ENCODE measurements around the gene CTU2.
A peak's percentile ranks its signal among the peaks of the same experiment; 100 is the strongest.

The CTU2 gene

GRCh38 chr16:88684569-88685155 lies 21.6 kb upstream of the CTU2 start:
- TF ChIP-seq, protein P1, sequence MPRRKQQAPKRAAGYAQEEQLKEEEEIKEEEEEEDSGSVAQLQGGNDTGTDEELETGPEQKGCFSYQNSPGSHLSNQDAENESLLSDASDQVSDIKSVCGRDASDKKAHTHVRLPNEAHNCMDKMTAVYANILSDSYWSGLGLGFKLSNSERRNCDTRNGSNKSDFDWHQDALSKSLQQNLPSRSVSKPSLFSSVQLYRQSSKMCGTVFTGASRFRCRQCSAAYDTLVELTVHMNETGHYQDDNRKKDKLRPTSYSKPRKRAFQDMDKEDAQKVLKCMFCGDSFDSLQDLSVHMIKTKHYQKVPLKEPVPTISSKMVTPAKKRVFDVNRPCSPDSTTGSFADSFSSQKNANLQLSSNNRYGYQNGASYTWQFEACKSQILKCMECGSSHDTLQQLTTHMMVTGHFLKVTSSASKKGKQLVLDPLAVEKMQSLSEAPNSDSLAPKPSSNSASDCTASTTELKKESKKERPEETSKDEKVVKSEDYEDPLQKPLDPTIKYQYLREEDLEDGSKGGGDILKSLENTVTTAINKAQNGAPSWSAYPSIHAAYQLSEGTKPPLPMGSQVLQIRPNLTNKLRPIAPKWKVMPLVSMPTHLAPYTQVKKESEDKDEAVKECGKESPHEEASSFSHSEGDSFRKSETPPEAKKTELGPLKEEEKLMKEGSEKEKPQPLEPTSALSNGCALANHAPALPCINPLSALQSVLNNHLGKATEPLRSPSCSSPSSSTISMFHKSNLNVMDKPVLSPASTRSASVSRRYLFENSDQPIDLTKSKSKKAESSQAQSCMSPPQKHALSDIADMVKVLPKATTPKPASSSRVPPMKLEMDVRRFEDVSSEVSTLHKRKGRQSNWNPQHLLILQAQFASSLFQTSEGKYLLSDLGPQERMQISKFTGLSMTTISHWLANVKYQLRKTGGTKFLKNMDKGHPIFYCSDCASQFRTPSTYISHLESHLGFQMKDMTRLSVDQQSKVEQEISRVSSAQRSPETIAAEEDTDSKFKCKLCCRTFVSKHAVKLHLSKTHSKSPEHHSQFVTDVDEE (CRISPR knock-in tag; IDR thresholded peaks at IDR 0.05) = no peak
- TF ChIP-seq ZFP30 (CRISPR knock-in tag; IDR thresholded peaks at IDR 0.05) (no peak), ARNTL (CRISPR knock-in tag; IDR thresholded peaks at IDR 0.05; ENCODE audit: borderline replicate concordance, low read depth) (no peak), ZC3H10 (CRISPR knock-in tag; IDR thresholded peaks at IDR 0.05) (no peak), GLIS3 (CRISPR knock-in tag; IDR thresholded peaks at IDR 0.05) (no peak), CSDC2 (CRISPR knock-in tag; IDR thresholded peaks at IDR 0.05) (no peak), RARB (CRISPR knock-in tag; IDR thresholded peaks at IDR 0.05) (no peak), ZNF70 (CRISPR knock-in tag; IDR thresholded peaks at IDR 0.05) (no peak), ZFP3 (CRISPR knock-in tag; IDR thresholded peaks at IDR 0.05) (no peak)
- TF ChIP-seq, protein P2, sequence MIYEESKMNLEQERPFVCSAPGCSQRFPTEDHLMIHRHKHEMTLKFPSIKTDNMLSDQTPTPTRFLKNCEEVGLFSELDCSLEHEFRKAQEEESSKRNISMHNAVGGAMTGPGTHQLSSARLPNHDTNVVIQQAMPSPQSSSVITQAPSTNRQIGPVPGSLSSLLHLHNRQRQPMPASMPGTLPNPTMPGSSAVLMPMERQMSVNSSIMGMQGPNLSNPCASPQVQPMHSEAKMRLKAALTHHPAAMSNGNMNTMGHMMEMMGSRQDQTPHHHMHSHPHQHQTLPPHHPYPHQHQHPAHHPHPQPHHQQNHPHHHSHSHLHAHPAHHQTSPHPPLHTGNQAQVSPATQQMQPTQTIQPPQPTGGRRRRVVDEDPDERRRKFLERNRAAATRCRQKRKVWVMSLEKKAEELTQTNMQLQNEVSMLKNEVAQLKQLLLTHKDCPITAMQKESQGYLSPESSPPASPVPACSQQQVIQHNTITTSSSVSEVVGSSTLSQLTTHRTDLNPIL (CRISPR knock-in tag; IDR thresholded peaks at IDR 0.05; ENCODE audit: low read depth) = no peak
- no peak for ATAC-seq

GRCh38 chr16:88685156-88686061 lies 20.9 kb upstream of the CTU2 start:
- no peak for TF ChIP-seq TOX (CRISPR knock-in tag; IDR thresholded peaks at IDR 0.05; ENCODE audit: borderline replicate concordance)
- TF ChIP-seq, protein P3, sequence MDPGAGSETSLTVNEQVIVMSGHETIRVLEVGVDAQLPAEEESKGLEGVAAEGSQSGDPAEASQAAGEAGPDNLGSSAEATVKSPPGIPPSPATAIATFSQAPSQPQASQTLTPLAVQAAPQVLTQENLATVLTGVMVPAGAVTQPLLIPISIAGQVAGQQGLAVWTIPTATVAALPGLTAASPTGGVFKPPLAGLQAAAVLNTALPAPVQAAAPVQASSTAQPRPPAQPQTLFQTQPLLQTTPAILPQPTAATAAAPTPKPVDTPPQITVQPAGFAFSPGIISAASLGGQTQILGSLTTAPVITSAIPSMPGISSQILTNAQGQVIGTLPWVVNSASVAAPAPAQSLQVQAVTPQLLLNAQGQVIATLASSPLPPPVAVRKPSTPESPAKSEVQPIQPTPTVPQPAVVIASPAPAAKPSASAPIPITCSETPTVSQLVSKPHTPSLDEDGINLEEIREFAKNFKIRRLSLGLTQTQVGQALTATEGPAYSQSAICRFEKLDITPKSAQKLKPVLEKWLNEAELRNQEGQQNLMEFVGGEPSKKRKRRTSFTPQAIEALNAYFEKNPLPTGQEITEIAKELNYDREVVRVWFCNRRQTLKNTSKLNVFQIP (CRISPR knock-in tag; IDR thresholded peaks at IDR 0.05; ENCODE audit: borderline replicate concordance, low read depth) = no peak
- no peak for TF ChIP-seq BACH2 (CRISPR knock-in tag; IDR thresholded peaks at IDR 0.05; ENCODE audit: borderline replicate concordance)
- no peak for TF ChIP-seq ZFP3 (CRISPR knock-in tag; IDR thresholded peaks at IDR 0.05)
- no peak for TF ChIP-seq RARB (CRISPR knock-in tag; IDR thresholded peaks at IDR 0.05)
- no peak for TF ChIP-seq OSR1 (CRISPR knock-in tag; IDR thresholded peaks at IDR 0.05)
- TF ChIP-seq, protein P2 (CRISPR knock-in tag; IDR thresholded peaks at IDR 0.05; ENCODE audit: low read depth) = no peak
- no peak for TF ChIP-seq ZFP30 (CRISPR knock-in tag; IDR thresholded peaks at IDR 0.05)
- TF ChIP-seq CSDC2 (CRISPR knock-in tag; IDR thresholded peaks at IDR 0.05) = no peak
- ATAC-seq = peak; percentile 31

DNA sequence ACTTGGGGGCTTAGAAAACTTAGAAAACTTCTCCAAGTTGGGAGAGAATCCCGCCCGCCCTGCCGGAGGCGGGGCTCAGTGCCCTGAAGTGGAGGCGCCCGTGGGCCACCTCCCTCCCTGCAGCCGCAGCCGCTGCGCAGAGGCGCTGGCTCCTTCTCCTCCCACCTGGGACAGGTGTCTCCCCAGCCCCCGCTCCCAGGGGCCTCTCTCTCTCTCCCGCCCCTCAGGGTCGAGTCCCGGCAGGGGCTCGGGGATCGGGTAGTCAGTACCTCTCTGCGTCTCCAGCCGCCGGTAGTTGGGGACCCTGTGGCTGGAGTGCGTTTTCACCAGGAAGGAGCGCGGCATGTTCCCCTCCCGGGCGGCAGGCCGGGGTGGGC lies 20.3 kb upstream of the CTU2 start:
- peak; percentile 45 for ATAC-seq
- TF ChIP-seq, protein P1 (CRISPR knock-in tag; IDR thresholded peaks at IDR 0.05) = no peak
